HEK293 (cell line): ENCODE measurements around the gene VSTM2B.

Experiments
- BCL11B ChIP-seq: fragments of 450-650 bp; formaldehyde crosslinking; IDR thresholded peaks from 2 replicates; pipeline ENCODE4 v1.5.1; 2016; ENCODE audit warnings: low read depth, missing biosample characterization, missing genetic modification characterization
- EGR2 ChIP-seq: fragments of 450-650 bp; formaldehyde crosslinking; IDR thresholded peaks from 2 replicates; pipeline ENCODE4 v1.5.1; 2016; ENCODE audit warnings: low read depth, missing biosample characterization, missing genetic modification characterization
- KLF16 ChIP-seq: fragments of 450-650 bp; formaldehyde crosslinking; IDR thresholded peaks from 2 replicates; pipeline ENCODE4 v1.5.1; 2017; ENCODE audit warnings: missing biosample characterization, missing genetic modification characterization
- KLF8 ChIP-seq: fragments of 450-650 bp; formaldehyde crosslinking; IDR thresholded peaks from 2 replicates; pipeline ENCODE4 v1.5.1; 2016; ENCODE audit warnings: missing biosample characterization, missing genetic modification characterization
- KLF9 ChIP-seq: fragments of 450-650 bp; formaldehyde crosslinking; IDR thresholded peaks from 2 replicates; pipeline ENCODE4 v1.5.1; 2016; ENCODE audit warnings: missing biosample characterization, missing genetic modification characterization, low read depth
- MEIS1 ChIP-seq: sonication (generic); formaldehyde crosslinking; IDR thresholded peaks from 2 replicates; pipeline ENCODE4 v1.8.1; 2022; ENCODE audit warnings: missing genetic modification reagents, mild to moderate bottlenecking, borderline replicate concordance
- SP7 ChIP-seq: fragments of 450-650 bp; formaldehyde crosslinking; IDR thresholded peaks from 2 replicates; pipeline ENCODE4 v1.5.1; 2016; ENCODE audit warnings: missing biosample characterization, missing genetic modification characterization
- WT1 ChIP-seq: fragments of 450-650 bp; formaldehyde crosslinking; IDR thresholded peaks from 2 replicates; pipeline ENCODE4 v1.5.1; 2016; ENCODE audit warnings: missing biosample characterization, missing genetic modification characterization
- ZBTB20 ChIP-seq: fragments of 450-650 bp; formaldehyde crosslinking; IDR thresholded peaks from 2 replicates; pipeline ENCODE4 v1.5.1; 2016; ENCODE audit warnings: missing biosample characterization, missing genetic modification characterization
- ZNF121 ChIP-seq: fragments of 450-650 bp; formaldehyde crosslinking; IDR thresholded peaks from 2 replicates; pipeline ENCODE4 v1.5.1; 2016; ENCODE audit warnings: missing biosample characterization, missing genetic modification characterization
- ZNF169 ChIP-seq: fragments of 450-650 bp; formaldehyde crosslinking; IDR thresholded peaks from 2 replicates; pipeline ENCODE4 v1.5.1; 2016; ENCODE audit warnings: missing biosample characterization, missing genetic modification characterization
- ZNF24 ChIP-seq: fragments of 450-650 bp; formaldehyde crosslinking; IDR thresholded peaks from 2 replicates; pipeline ENCODE4 v1.5.1; 2016; ENCODE audit warnings: missing biosample characterization, missing genetic modification characterization
- ZNF274 ChIP-seq, 2 experiments: fragments of 200-500 bp in 1 of 2; fragments of 450-650 bp in 1 of 2; sonication (Bioruptor generic) in 1 of 2; formaldehyde crosslinking in 1 of 2; IDR thresholded peaks; 2 replicates each; pipeline versions ENCODE4 v1.5.1 to v1.6.1; 2014 to 2016; ENCODE audit warnings: borderline replicate concordance in 1 of 2, inconsistent platforms in 1 of 2, low read length in 1 of 2, missing biosample characterization in 1 of 2, missing genetic modification characterization in 1 of 2
- ZNF521 ChIP-seq: fragments of 450-650 bp; formaldehyde crosslinking; IDR thresholded peaks from 2 replicates; pipeline ENCODE4 v1.5.1; 2017; ENCODE audit warnings: missing biosample characterization, mild to moderate bottlenecking, missing genetic modification characterization
- ZNF548 ChIP-seq: fragments of 450-650 bp; formaldehyde crosslinking; IDR thresholded peaks from 2 replicates; pipeline ENCODE4 v1.5.1; 2016; ENCODE audit warnings: missing biosample characterization, missing genetic modification characterization
- ZNF571 ChIP-seq: fragments of 450-650 bp; formaldehyde crosslinking; IDR thresholded peaks from 2 replicates; pipeline ENCODE4 v1.5.0; 2017; ENCODE audit warnings: missing biosample characterization, missing genetic modification characterization
- ZNF585B ChIP-seq: fragments of 450-650 bp; formaldehyde crosslinking; IDR thresholded peaks from 2 replicates; pipeline ENCODE4 v1.5.1; 2016; ENCODE audit warnings: missing biosample characterization, missing genetic modification characterization
- ZNF670 ChIP-seq: fragments of 450-650 bp; formaldehyde crosslinking; IDR thresholded peaks from 2 replicates; pipeline ENCODE4 v1.5.1; 2016; ENCODE audit warnings: missing biosample characterization, missing genetic modification characterization, low read depth
- TF ChIP-seq, protein P1 (sequence below): fragments of 450-650 bp; formaldehyde crosslinking; IDR thresholded peaks from 2 replicates; pipeline ENCODE4 v1.5.1; 2016; ENCODE audit warnings: missing biosample characterization, missing genetic modification characterization, low read depth
- TF ChIP-seq, protein P2 (sequence below): IDR thresholded peaks from 2 replicates; pipeline ENCODE4 v1.6.1; 2011; ENCODE audit warnings: mild to moderate bottlenecking, low read depth, low read length, borderline replicate concordance
- TF ChIP-seq, protein P3 (sequence below): fragments of 450-650 bp; formaldehyde crosslinking; IDR thresholded peaks from 2 replicates; pipeline ENCODE4 v1.5.1; 2016; ENCODE audit warnings: missing biosample characterization, missing genetic modification characterization
- TF ChIP-seq, protein P4 (sequence below): fragments of 450-650 bp; formaldehyde crosslinking; IDR thresholded peaks from 2 replicates; pipeline ENCODE4 v1.5.1; 2016; ENCODE audit warnings: missing biosample characterization, missing genetic modification characterization
- TF ChIP-seq, protein P5 (sequence below): fragments of 450-650 bp; formaldehyde crosslinking; IDR thresholded peaks from 2 replicates; pipeline ENCODE4 v1.5.1; 2016; ENCODE audit warnings: missing biosample characterization, missing genetic modification characterization
- TF ChIP-seq, protein P6 (sequence below): fragments of 450-650 bp; formaldehyde crosslinking; IDR thresholded peaks from 2 replicates; pipeline ENCODE4 v1.5.1; 2016; ENCODE audit warnings: missing biosample characterization, missing genetic modification characterization
- TF ChIP-seq, protein P7 (sequence below): fragments of 450-650 bp; formaldehyde crosslinking; IDR thresholded peaks from 2 replicates; pipeline ENCODE4 v1.5.1; 2016; ENCODE audit warnings: missing biosample characterization, missing genetic modification characterization

VSTM2B gene

DNA sequence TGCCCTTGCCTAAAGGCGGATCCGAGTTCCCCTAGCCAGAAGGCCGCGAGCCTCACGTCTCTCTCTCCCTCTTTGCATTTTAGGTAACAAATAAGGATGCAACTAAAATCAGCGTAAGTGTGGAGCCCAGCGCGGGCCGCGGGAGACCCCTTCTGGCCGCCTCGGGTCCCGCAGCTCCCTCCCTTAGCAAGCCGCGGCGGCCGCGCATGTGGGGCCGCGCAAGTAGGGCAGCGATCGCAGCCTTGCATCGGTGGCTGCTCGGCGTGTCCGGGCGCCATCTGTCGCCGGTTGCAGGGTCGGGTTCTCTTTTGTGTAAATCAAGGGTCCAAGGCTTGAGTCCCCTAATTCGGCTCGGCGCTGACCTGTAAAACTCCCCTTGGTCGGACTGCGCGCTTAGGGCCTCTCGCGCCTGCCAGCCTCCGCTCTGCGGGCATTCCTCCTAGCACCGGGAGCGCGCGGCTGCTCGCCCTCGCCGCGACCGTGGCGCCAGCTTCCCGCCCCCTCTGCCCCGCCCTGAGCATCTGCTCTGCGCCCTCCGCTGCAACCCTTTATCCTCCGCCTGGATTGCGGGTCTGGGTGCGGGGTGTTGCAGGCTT is 2.7 kb downstream of the VSTM2B start (continued):
- TF ChIP-seq ZNF274 (IDR thresholded peaks at IDR 0.05; ENCODE audit: low read length), result no peak
- no peak for TF ChIP-seq ZNF274 (tag by site-specific recombination; IDR thresholded peaks at IDR 0.05; ENCODE audit: borderline replicate concordance)
- TF ChIP-seq, protein P1, sequence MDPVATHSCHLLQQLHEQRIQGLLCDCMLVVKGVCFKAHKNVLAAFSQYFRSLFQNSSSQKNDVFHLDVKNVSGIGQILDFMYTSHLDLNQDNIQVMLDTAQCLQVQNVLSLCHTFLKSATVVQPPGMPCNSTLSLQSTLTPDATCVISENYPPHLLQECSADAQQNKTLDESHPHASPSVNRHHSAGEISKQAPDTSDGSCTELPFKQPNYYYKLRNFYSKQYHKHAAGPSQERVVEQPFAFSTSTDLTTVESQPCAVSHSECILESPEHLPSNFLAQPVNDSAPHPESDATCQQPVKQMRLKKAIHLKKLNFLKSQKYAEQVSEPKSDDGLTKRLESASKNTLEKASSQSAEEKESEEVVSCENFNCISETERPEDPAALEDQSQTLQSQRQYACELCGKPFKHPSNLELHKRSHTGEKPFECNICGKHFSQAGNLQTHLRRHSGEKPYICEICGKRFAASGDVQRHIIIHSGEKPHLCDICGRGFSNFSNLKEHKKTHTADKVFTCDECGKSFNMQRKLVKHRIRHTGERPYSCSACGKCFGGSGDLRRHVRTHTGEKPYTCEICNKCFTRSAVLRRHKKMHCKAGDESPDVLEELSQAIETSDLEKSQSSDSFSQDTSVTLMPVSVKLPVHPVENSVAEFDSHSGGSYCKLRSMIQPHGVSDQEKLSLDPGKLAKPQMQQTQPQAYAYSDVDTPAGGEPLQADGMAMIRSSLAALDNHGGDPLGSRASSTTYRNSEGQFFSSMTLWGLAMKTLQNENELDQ (tag by site-specific recombination), result no peak
- TF ChIP-seq, protein P2, sequence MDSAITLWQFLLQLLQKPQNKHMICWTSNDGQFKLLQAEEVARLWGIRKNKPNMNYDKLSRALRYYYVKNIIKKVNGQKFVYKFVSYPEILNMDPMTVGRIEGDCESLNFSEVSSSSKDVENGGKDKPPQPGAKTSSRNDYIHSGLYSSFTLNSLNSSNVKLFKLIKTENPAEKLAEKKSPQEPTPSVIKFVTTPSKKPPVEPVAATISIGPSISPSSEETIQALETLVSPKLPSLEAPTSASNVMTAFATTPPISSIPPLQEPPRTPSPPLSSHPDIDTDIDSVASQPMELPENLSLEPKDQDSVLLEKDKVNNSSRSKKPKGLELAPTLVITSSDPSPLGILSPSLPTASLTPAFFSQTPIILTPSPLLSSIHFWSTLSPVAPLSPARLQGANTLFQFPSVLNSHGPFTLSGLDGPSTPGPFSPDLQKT, result no peak
- TF ChIP-seq EGR2 (tag by site-specific recombination), result peak; percentile 53
- no peak for TF ChIP-seq BCL11B (tag by site-specific recombination)
- TF ChIP-seq ZNF585B, result no peak
- TF ChIP-seq SP7 (tag by site-specific recombination), result no peak
- no peak for TF ChIP-seq ZNF521
- 0 out of 2 replicates have a peak, but pooled peaks have one; percentile 49 for TF ChIP-seq KLF16 (tag by site-specific recombination)
- TF ChIP-seq, protein P3, sequence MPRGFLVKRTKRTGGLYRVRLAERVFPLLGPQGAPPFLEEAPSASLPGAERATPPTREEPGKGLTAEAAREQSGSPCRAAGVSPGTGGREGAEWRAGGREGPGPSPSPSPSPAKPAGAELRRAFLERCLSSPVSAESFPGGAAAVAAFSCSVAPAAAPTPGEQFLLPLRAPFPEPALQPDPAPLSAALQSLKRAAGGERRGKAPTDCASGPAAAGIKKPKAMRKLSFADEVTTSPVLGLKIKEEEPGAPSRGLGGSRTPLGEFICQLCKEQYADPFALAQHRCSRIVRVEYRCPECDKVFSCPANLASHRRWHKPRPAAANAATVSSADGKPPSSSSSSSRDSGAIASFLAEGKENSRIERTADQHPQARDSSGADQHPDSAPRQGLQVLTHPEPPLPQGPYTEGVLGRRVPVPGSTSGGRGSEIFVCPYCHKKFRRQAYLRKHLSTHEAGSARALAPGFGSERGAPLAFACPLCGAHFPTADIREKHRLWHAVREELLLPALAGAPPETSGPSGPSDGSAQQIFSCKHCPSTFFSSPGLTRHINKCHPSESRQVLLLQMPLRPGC (tag by site-specific recombination), result no peak
- TF ChIP-seq ZNF548 (tag by site-specific recombination), result no peak
- TF ChIP-seq KLF9 (tag by site-specific recombination), result peak; percentile 52; the same call in 1 of the 2 replicates
- TF ChIP-seq MEIS1, result no peak
- no peak for TF ChIP-seq ZNF670
- TF ChIP-seq ZNF169 (tag by site-specific recombination), result no peak
- no peak for TF ChIP-seq ZNF24
- TF ChIP-seq, protein P4, sequence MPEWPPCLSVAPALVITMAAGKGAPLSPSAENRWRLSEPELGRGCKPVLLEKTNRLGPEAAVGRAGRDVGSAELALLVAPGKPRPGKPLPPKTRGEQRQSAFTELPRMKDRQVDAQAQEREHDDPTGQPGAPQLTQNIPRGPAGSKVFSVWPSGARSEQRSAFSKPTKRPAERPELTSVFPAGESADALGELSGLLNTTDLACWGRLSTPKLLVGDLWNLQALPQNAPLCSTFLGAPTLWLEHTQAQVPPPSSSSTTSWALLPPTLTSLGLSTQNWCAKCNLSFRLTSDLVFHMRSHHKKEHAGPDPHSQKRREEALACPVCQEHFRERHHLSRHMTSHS (tag by site-specific recombination), result no peak
- no peak for TF ChIP-seq WT1 (tag by site-specific recombination)
- TF ChIP-seq ZNF571, result no peak
- TF ChIP-seq, protein P5, sequence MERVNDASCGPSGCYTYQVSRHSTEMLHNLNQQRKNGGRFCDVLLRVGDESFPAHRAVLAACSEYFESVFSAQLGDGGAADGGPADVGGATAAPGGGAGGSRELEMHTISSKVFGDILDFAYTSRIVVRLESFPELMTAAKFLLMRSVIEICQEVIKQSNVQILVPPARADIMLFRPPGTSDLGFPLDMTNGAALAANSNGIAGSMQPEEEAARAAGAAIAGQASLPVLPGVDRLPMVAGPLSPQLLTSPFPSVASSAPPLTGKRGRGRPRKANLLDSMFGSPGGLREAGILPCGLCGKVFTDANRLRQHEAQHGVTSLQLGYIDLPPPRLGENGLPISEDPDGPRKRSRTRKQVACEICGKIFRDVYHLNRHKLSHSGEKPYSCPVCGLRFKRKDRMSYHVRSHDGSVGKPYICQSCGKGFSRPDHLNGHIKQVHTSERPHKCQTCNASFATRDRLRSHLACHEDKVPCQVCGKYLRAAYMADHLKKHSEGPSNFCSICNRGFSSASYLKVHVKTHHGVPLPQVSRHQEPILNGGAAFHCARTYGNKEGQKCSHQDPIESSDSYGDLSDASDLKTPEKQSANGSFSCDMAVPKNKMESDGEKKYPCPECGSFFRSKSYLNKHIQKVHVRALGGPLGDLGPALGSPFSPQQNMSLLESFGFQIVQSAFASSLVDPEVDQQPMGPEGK (tag by site-specific recombination), result peak; percentile 46
- TF ChIP-seq, protein P6, sequence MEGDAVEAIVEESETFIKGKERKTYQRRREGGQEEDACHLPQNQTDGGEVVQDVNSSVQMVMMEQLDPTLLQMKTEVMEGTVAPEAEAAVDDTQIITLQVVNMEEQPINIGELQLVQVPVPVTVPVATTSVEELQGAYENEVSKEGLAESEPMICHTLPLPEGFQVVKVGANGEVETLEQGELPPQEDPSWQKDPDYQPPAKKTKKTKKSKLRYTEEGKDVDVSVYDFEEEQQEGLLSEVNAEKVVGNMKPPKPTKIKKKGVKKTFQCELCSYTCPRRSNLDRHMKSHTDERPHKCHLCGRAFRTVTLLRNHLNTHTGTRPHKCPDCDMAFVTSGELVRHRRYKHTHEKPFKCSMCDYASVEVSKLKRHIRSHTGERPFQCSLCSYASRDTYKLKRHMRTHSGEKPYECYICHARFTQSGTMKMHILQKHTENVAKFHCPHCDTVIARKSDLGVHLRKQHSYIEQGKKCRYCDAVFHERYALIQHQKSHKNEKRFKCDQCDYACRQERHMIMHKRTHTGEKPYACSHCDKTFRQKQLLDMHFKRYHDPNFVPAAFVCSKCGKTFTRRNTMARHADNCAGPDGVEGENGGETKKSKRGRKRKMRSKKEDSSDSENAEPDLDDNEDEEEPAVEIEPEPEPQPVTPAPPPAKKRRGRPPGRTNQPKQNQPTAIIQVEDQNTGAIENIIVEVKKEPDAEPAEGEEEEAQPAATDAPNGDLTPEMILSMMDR (tag by site-specific recombination), result peak; percentile 99
- TF ChIP-seq, protein P7, sequence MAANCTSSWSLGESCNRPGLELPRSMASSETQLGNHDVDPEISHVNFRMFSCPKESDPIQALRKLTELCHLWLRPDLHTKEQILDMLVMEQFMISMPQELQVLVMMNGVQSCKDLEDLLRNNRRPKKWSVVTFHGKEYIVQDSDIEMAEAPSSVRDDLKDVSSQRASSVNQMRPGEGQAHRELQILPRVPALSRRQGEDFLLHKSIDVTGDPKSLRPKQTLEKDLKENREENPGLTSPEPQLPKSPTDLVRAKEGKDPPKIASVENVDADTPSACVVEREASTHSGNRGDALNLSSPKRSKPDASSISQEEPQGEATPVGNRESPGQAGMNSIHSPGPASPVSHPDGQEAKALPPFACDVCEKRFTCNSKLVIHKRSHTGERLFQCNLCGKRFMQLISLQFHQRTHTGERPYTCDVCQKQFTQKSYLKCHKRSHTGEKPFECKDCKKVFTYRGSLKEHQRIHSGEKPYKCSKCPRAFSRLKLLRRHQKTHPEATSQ (tag by site-specific recombination), result no peak; the same call in 1 of the 2 replicates
- TF ChIP-seq KLF8, result peak; percentile 73
- peak; percentile 59; the same call in 1 of the 2 replicates for TF ChIP-seq ZBTB20 (tag by site-specific recombination)
- TF ChIP-seq ZNF121 (tag by site-specific recombination), result peak; percentile 98
